HG03442 (cell line): ENCODE results near the gene RNU6-9.

Source experiments
- ATAC-seq: cut with Tn5 transposase; IDR thresholded peaks from one replicate; pipeline ENCODE4 v1.9.1; 2021; ENCODE audit warnings: mild to moderate bottlenecking, moderate library complexity; ENCODE audit not compliant: unreplicated experiment

Gene RNU6-9

GRCh38 chr19:896434-896833 lies 3.1 kb downstream of the RNU6-9 start:
- no peak for ATAC-seq

GRCh38 chr19:896999-897398 lies 3.7 kb downstream of the RNU6-9 start:
- ATAC-seq: no peak

GRCh38 chr19:897442-898039 lies 4.3 kb downstream of the RNU6-9 start:
- ATAC-seq: no peak

- ATAC-seq: no peak
Observed at GRCh38 chr19:898663-899062, 5.4 kb downstream of the RNU6-9 start.

GRCh38 chr19:899336-900042 lies 6.2 kb downstream of the RNU6-9 start:
- no peak for ATAC-seq

GRCh38 chr19:900043-900301 lies 6.7 kb downstream of the RNU6-9 start:
- no peak for ATAC-seq

- ATAC-seq: no peak
Observed at GRCh38 chr19:900302-901111, 7.2 kb downstream of the RNU6-9 start.

- ATAC-seq: no peak
Observed at GRCh38 chr19:901216-902092, 8.2 kb downstream of the RNU6-9 start.

- no peak for ATAC-seq
Observed at GRCh38 chr19:902093-902370, 8.7 kb downstream of the RNU6-9 start.

GRCh38 chr19:902446-903226 lies 9.4 kb downstream of the RNU6-9 start:
- ATAC-seq: no peak

GRCh38 chr19:903266-903797 lies 10.0 kb downstream of the RNU6-9 start:
- ATAC-seq: no peak

GRCh38 chr19:904545-904944 lies 11.3 kb downstream of the RNU6-9 start:
- no peak for ATAC-seq

- ATAC-seq: no peak
Observed at GRCh38 chr19:906480-906879, 13.2 kb downstream of the RNU6-9 start.

- ATAC-seq: no peak
Observed at GRCh38 chr19:907183-907853, 14.0 kb downstream of the RNU6-9 start.

- ATAC-seq: no peak
Observed at GRCh38 chr19:911197-912033, 18.1 kb downstream of the RNU6-9 start.

- ATAC-seq: no peak
Observed at GRCh38 chr19:912181-913079, 19.1 kb downstream of the RNU6-9 start.

- ATAC-seq: no peak
Observed at GRCh38 chr19:913080-913748, 19.9 kb downstream of the RNU6-9 start, which contains the start of gene R3HDM4. Gene R3HDM4, minus strand, starts transcription at chr19:913219. Its CDS starts 62 bp downstream, at chr19:913157.
